Measurements from ENCODE around the gene MAFG. TPM values are rescaled to one million over a fixed set of nuclear protein-coding genes. Genes with fewer than 3 reads are reported as not detected.

MAFG gene
- total and polyA plus RNA-seq, 2 of the 13 experiments (the other 11 are each of a cell fraction or from before 2014, with no cell fraction given), result 14.5 to 20.0 TPM

DNA sequence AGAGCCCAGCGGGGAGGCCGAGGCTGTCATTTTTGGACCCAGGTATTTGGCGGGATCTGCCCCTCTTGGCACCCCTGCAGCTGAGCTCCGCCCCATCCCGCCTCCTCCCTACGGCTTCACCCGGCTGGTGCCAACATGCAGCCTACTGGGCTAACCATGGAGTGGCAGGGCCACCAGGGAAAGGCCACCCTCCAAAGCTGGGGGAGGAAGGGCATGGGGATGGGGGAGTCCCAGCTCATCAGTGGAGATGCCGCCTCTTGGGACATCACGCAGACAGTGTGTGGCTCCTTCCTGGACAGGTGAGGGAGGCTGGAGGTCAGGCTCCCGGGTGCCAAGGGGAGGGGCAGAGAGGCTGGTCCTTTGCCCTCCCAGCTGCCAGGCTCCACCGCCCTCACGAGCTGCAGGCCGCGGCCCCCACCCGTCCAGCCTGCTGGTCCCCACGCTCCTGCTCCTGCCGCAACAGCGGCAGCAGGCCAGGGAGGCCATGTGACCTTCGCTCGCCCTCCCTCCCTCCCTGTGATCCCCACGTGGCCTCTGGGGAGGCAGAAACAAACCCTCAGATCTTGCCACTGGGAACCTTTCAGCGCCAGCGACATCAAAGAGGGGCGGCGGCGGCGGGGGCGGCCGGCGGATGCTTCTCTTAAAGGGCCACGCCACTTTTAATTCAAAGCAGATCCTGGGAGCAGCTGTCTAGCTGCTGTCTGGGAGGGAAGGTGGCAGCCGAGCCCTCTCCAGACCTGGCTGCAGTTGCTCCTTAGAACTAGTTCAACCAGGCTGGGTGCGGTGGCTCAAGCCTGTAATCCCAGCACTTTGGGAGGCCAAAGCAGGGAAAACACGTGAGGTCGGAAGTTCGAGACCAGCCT lies 40.2 kb upstream of the MAFG start (continued):
- TF ChIP-seq NAIF1 (CRISPR knock-in tag; IDR thresholded peaks at IDR 0.05; ENCODE audit: borderline replicate concordance), result 0 out of 2 replicates have a peak, but pooled peaks have one; percentile 71
- TF ChIP-seq RXRB (CRISPR knock-in tag; IDR thresholded peaks at IDR 0.05; ENCODE audit: borderline replicate concordance), result peak; percentile 93
- peak; percentile 99 for TF ChIP-seq AKAP8 (CRISPR knock-in tag; IDR thresholded peaks at IDR 0.05)
- no peak; the same call in none of the 2 replicates for TF ChIP-seq SOX5 (CRISPR knock-in tag; IDR thresholded peaks at IDR 0.05; ENCODE audit: borderline replicate concordance)
- TF ChIP-seq, protein P1, sequence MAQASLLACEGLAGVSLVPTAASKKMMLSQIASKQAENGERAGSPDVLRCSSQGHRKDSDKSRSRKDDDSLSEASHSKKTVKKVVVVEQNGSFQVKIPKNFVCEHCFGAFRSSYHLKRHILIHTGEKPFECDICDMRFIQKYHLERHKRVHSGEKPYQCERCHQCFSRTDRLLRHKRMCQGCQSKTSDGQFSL (CRISPR knock-in tag; IDR thresholded peaks at IDR 0.05), result peak; percentile 90; the same call in 1 of the 2 replicates
- 0 out of 2 replicates have a peak, but pooled peaks have one; percentile 69 for TF ChIP-seq ZNF570 (CRISPR knock-in tag; IDR thresholded peaks at IDR 0.05; ENCODE audit: borderline replicate concordance)
- peak; percentile 80 for TF ChIP-seq POGZ (CRISPR knock-in tag; IDR thresholded peaks at IDR 0.05)
- TF ChIP-seq SMAD1 (CRISPR knock-in tag; IDR thresholded peaks at IDR 0.05; ENCODE audit: borderline replicate concordance, low read depth), result no peak; the same call in 1 of the 2 replicates
- no peak for TF ChIP-seq SNRNP70 (IDR thresholded peaks at IDR 0.05; ENCODE audit: low read depth, low read length)
- TF ChIP-seq ZNF577 (CRISPR knock-in tag; IDR thresholded peaks at IDR 0.05; ENCODE audit: borderline replicate concordance, low read depth), result no peak
- peak; percentile 80 for TF ChIP-seq SP4 (CRISPR knock-in tag; IDR thresholded peaks at IDR 0.05)
- TF ChIP-seq, protein P2, sequence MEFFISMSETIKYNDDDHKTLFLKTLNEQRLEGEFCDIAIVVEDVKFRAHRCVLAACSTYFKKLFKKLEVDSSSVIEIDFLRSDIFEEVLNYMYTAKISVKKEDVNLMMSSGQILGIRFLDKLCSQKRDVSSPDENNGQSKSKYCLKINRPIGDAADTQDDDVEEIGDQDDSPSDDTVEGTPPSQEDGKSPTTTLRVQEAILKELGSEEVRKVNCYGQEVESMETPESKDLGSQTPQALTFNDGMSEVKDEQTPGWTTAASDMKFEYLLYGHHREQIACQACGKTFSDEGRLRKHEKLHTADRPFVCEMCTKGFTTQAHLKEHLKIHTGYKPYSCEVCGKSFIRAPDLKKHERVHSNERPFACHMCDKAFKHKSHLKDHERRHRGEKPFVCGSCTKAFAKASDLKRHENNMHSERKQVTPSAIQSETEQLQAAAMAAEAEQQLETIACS (CRISPR knock-in tag; IDR thresholded peaks at IDR 0.05), result no peak
- TF ChIP-seq, protein P3, sequence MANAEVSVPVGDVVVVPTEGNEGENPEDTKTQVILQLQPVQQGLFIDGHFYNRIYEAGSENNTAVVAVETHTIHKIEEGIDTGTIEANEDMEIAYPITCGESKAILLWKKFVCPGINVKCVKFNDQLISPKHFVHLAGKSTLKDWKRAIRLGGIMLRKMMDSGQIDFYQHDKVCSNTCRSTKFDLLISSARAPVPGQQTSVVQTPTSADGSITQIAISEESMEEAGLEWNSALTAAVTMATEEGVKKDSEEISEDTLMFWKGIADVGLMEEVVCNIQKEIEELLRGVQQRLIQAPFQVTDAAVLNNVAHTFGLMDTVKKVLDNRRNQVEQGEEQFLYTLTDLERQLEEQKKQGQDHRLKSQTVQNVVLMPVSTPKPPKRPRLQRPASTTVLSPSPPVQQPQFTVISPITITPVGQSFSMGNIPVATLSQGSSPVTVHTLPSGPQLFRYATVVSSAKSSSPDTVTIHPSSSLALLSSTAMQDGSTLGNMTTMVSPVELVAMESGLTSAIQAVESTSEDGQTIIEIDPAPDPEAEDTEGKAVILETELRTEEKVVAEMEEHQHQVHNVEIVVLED (CRISPR knock-in tag; IDR thresholded peaks at IDR 0.05; ENCODE audit: borderline replicate concordance), result peak; percentile 78
- peak; percentile 93; the same call in 1 of the 2 replicates for TF ChIP-seq SALL2 (CRISPR knock-in tag; IDR thresholded peaks at IDR 0.05)
- TF ChIP-seq ZNF33B (CRISPR knock-in tag; IDR thresholded peaks at IDR 0.05), result no peak
- TF ChIP-seq, protein P4, sequence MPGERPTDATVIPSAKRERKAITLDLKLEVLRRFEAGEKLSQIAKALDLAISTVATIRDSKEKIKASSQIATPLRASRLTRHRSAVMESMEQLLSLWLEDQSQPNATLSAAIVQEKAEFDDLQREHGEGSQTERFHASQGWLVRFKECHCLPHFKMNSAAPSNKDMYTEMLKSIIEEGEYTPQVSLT (CRISPR knock-in tag; IDR thresholded peaks at IDR 0.05; ENCODE audit: borderline replicate concordance, low read depth), result no peak
- no peak for TF ChIP-seq SP2 (CRISPR knock-in tag; IDR thresholded peaks at IDR 0.05)
- TF ChIP-seq HMGA1 (CRISPR knock-in tag; conservative IDR thresholded peaks at IDR 0.05), result no peak
- TF ChIP-seq, protein P5, sequence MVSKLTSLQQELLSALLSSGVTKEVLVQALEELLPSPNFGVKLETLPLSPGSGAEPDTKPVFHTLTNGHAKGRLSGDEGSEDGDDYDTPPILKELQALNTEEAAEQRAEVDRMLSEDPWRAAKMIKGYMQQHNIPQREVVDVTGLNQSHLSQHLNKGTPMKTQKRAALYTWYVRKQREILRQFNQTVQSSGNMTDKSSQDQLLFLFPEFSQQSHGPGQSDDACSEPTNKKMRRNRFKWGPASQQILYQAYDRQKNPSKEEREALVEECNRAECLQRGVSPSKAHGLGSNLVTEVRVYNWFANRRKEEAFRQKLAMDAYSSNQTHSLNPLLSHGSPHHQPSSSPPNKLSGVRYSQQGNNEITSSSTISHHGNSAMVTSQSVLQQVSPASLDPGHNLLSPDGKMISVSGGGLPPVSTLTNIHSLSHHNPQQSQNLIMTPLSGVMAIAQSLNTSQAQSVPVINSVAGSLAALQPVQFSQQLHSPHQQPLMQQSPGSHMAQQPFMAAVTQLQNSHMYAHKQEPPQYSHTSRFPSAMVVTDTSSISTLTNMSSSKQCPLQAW (CRISPR knock-in tag; IDR thresholded peaks at IDR 0.05), result peak; percentile 83
- 0 out of 2 replicates have a peak, but pooled peaks have one; percentile 34 for TF ChIP-seq ZNF766 (CRISPR knock-in tag; IDR thresholded peaks at IDR 0.05; ENCODE audit: borderline replicate concordance)
- TF ChIP-seq HMG20A (CRISPR knock-in tag; IDR thresholded peaks at IDR 0.05; ENCODE audit: borderline replicate concordance), result peak; percentile 86

Data from HepG2 (cell line).